GM23248 (cell line): ENCODE measurements around the gene NPC1. TPM values are rescaled to one million over a fixed set of nuclear protein-coding genes. Genes with fewer than 3 reads are reported as not detected.

Experiments
- DNase-seq: peaks from one replicate; pipeline ENCODE4 v3.0.0-alpha.2; 2015
- H2AFZ ChIP-seq: fragments of 200-600 bp; sonication (generic); 2 replicates; pipeline ENCODE4 v1.6.1; 2016; ENCODE audit warnings: antibody characterized with exemption
- H3F3A ChIP-seq: fragments of 200-600 bp; sonication (generic); 2 replicates; pipeline ENCODE4 v1.6.1; 2016; ENCODE audit warnings: mild to moderate bottlenecking, antibody characterized with exemption, mixed run types; ENCODE audit not compliant: insufficient read depth
- H3K27ac ChIP-seq: fragments of 200-600 bp; sonication (generic); 2 replicates; pipeline ENCODE4 v1.5.1; 2016; ENCODE audit warnings: mild to moderate bottlenecking
- H3K27me3 ChIP-seq: fragments of 200-600 bp; sonication (generic); replicated peaks from 2 replicates; pipeline ENCODE4 v1.6.1; 2016; ENCODE audit warnings: mild to moderate bottlenecking; ENCODE audit not compliant: insufficient read depth
- H3K36me3 ChIP-seq: fragments of 200-600 bp; sonication (generic); 2 replicates; pipeline ENCODE4 v1.6.1; 2016; ENCODE audit warnings: low read depth, mild to moderate bottlenecking
- H3K4me1 ChIP-seq: fragments of 200-600 bp; sonication (generic); 2 replicates; pipeline ENCODE4 v1.6.1; 2016; ENCODE audit warnings: mild to moderate bottlenecking; ENCODE audit not compliant: insufficient read depth
- H3K4me2 ChIP-seq: fragments of 200-600 bp; sonication (generic); one replicate; pipeline ENCODE4 v1.6.1; 2016; ENCODE audit warnings: mild to moderate bottlenecking; ENCODE audit not compliant: unreplicated experiment
- H3K4me3 ChIP-seq: fragments of 200-600 bp; sonication (generic); 2 replicates; pipeline ENCODE4 v1.5.1; 2016; ENCODE audit warnings: mild to moderate bottlenecking
- H3K79me2 ChIP-seq: fragments of 200-600 bp; sonication (generic); 2 replicates; pipeline ENCODE4 v1.6.1; 2016; ENCODE audit warnings: mild to moderate bottlenecking; ENCODE audit not compliant: insufficient read depth
- H3K9ac ChIP-seq: fragments of 200-600 bp; sonication (generic); 2 replicates; pipeline ENCODE4 v1.6.1; 2016; ENCODE audit warnings: mild to moderate bottlenecking
- H3K9me2 ChIP-seq: fragments of 200-600 bp; sonication (generic); 2 replicates; pipeline ENCODE4 v1.6.1; 2016; ENCODE audit warnings: mixed run types, mild to moderate bottlenecking, moderate library complexity; ENCODE audit not compliant: insufficient read depth
- H3K9me3 ChIP-seq: fragments of 200-600 bp; sonication (generic); one replicate; pipeline ENCODE4 v1.6.1; 2017; ENCODE audit warnings: low read depth
- H4K20me1 ChIP-seq: fragments of 200-600 bp; sonication (generic); 2 replicates; pipeline ENCODE4 v1.6.0; 2016; ENCODE audit not compliant: insufficient read depth
- EZH2 ChIP-seq: fragments of 200-600 bp; sonication (generic); IDR thresholded peaks from 2 replicates; pipeline ENCODE4 v1.6.1; 2018; ENCODE audit warnings: antibody characterized with exemption, mild to moderate bottlenecking; ENCODE audit not compliant: insufficient read depth, poor library complexity, severe bottlenecking
- EZH2phosphoT487 ChIP-seq: fragments of 200-600 bp; sonication (generic); IDR thresholded peaks from 2 replicates; pipeline ENCODE4 v1.6.1; 2018; ENCODE audit warnings: antibody characterized with exemption, moderate library complexity, mild to moderate bottlenecking, low read depth; ENCODE audit not compliant: insufficient read depth
- WGBS, 2 experiments: methylation state at CpG; one replicate each; pipeline ENCODE4 v1.1.6; 2015 to 2017; ENCODE audit warnings: low lambda C conversion rate in 2 of 2, low coverage in 1 of 2; ENCODE audit errors: missing lambda C conversion rate in 2 of 2; 5-methylcytosine and 5-hydroxymethylcytosine counted together
- in situ Hi-C: fragments of 300-500 bp; cut with MboI; formaldehyde crosslinking; loops from 2 replicates; pipeline ENCODE4 v1.15.0; 2020
- polyA plus RNA-seq: library from polyadenylated mRNA; unstranded; fragments of >200 nt; fragmentation: Nextera tagmentation; extraction: Ambion mirVana; gene quantifications from 2 replicates; pipeline ENCODE4 v1.2.1, GENCODE V29; 2016
- total RNA-seq: library from RNA; depleted of rRNA; stranded (reverse); fragments of >200 nt; shearing (Covaris generic); gene quantifications from 2 replicates; pipeline ENCODE4 v1.2.3, GENCODE V29; 2014

NPC1 gene
- total and polyA plus RNA-seq, 2 experiments from 2014 or later, result 28.1 to 28.7 TPM

DNA sequence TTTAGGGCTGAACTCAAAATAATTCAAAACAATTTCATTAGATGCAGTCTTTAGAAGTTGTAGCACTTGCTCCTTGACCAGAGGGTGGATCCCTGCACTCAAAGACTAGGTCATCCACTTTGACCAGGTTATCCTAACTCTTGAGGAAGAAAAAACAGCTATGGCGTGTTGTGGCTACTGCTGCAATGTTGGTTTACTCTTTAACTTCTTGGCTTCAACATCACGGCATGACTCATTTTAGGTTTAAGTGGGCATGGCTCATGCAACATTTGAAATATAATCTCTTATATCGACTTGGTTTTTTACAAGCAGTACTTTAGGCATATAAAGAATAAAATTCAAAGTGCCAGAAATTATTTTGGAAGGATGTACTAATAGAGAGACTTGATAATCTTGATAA lies 41.0 kb upstream of the NPC1 start:
- Histone ChIP-seq H3K27ac (peak overlapping the region; percentile 45), H3K79me2 (no peaks in the 10 kb centered on the region), H3K9ac (no peak overlapping the region), H3K4me1 (peaks cover 24% of the 10 kb centered on the region), H3K4me3 (no peak overlapping the region), H2AFZ (no peak overlapping the region), H4K20me1 (no peaks in the 10 kb centered on the region), H3K9me2 (no peaks in the 10 kb centered on the region), H3K9me3 (no peaks in the 10 kb centered on the region), H3K4me2 (peak overlapping the region; percentile 29), H3K27me3 (no peaks in the 10 kb centered on the region), H3K36me3 (no peaks in the 10 kb centered on the region), H3F3A (peaks cover 23% of the 10 kb centered on the region)
- 40 to 45% methylated on average over 3 of the region's 3 CpGs for WGBS, 2 experiments
- in situ Hi-C loops, result loop anchor here (10.0 kb wide), 1 partner anchor 187 kb away; no protein-coding TSS in a partner anchor
- DNase-seq, result peak; percentile 83
- TF ChIP-seq EZH2 (no peak), EZH2phosphoT487 (no peak)

DNA sequence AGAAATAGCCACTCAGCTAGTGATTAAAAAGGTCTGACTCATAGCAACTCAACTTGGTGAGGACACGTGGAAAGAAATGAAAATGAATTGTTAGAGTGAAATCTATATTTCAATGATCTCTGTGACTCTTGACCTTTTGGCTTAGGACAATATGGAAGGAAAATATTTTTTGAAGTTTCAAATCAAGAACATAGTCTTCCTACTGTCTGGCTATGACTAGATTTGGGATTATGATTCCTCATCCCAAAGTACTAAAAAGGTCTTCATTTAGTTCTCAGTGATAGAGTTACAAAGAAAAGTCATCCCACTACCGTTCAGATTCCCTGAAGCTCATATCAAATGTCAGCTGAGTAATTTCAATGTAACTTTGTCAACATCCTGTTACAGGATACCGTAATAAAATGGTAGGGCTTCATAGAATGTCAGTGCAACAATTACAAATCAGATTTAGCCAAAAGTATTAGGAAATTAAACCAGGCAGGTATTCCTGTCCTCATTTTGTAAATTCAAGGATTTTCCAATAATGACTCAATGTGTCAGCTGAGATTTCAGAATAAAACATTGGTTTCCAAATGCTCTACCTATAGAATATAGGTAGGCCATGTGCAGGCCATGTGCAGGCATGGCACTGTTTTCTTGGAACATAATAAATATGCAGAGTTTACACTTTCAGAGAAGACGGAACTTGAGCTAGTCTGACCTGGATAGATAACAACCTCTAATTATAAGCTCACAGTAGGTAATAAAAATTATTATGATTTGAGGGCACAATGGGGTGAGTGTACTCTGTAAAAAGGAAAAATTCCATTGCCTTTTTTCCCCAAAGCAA lies 40.4 kb upstream of the NPC1 start:
- no peak overlapping the region for H2AFZ ChIP-seq
- H3K4me2 ChIP-seq, result peak overlapping the region; percentile 29

DNA sequence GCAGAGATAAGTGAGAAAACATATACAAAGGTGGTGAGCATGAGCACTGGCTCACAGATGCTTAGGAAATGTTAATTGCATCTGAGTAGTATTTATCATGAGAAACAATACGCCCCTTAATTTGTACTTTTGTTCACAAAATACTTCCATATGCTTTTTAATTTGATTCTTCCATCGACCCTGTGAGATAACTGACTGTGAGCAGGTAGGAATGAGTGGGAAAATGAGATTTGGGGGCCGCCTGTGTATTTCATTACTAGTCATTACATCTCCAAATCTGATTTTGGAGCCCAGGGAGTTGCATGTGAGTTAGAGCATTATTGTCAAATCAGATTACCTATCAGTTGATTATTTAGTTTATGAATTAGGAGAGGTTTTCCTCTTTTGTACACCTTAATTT lies 36.7 kb upstream of the NPC1 start:
- Histone ChIP-seq H3K9ac (no peak overlapping the region), H3K9me3 (no peaks in the 10 kb centered on the region), H3K36me3 (no peaks in the 10 kb centered on the region), H3K27me3 (no peaks in the 10 kb centered on the region), H3K79me2 (no peaks in the 10 kb centered on the region), H4K20me1 (no peaks in the 10 kb centered on the region), H3F3A (peaks cover 23% of the 10 kb centered on the region), H2AFZ (no peak overlapping the region), H3K4me1 (peaks cover 24% of the 10 kb centered on the region), H3K4me3 (no peak overlapping the region), H3K27ac (no peak overlapping the region), H3K4me2 (no peak overlapping the region), H3K9me2 (no peaks in the 10 kb centered on the region)
- TF ChIP-seq EZH2, result no peak
- TF ChIP-seq EZH2phosphoT487, result no peak
- in situ Hi-C loops, result loop anchor here (10.0 kb wide), 1 partner anchor 192 kb away; no protein-coding TSS in a partner anchor
- WGBS, 2 experiments, result 65 to 73% methylated on average over 3 of the region's 3 CpGs
- DNase-seq, result no peak

More for the DNA sequence above, 40.4 kb upstream of the NPC1 start:
- TF ChIP-seq EZH2, result no peak
- TF ChIP-seq EZH2phosphoT487, result no peak
- DNase-seq, result peak; percentile 62
- Histone ChIP-seq H3K79me2 (no peaks in the 10 kb centered on the region), H3K9me3 (no peaks in the 10 kb centered on the region), H3K27ac (peak overlapping the region; percentile 45), H3K9ac (no peak overlapping the region), H3K27me3 (no peaks in the 10 kb centered on the region), H3F3A (peaks cover 23% of the 10 kb centered on the region), H3K36me3 (no peaks in the 10 kb centered on the region), H3K4me1 (peaks cover 24% of the 10 kb centered on the region), H3K4me3 (no peak overlapping the region), H3K9me2 (no peaks in the 10 kb centered on the region), H4K20me1 (no peaks in the 10 kb centered on the region)
- in situ Hi-C loops, result loop anchor here (10.0 kb wide), 1 partner anchor 188 kb away; no protein-coding TSS in a partner anchor
- 41 to 43% methylated on average over 4 of the region's 4 CpGs for WGBS, 2 experiments

DNA sequence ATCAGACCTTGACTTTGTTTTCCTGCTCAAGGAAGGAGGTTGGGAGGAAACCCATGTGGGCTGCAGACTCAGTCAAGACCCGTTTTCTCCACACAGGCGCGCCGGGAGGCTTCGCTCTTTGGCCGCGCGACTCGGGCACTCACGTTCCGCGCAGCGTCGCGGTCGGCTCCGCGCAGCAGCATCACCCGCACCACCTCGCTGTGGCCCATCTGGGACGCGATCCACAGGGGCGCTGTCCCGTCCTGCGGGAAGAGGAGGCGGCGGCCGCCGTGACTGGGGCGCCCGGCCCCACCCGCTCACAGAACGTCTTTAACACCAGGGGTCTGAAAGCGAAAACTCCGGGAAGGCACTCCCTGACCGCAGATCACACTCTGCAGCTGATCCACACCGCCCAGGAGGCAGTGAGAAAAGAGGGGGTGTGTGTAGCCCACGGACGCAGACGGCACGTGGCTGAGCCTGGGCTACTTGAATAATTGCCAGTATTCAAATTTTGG lies 33.1 kb upstream of the NPC1 start:
- Histone ChIP-seq H3K4me1 (no peaks in the 10 kb centered on the region; the same call in 1 of the 2 replicates), H4K20me1 (no peaks in the 10 kb centered on the region), H3K36me3 (no peaks in the 10 kb centered on the region), H2AFZ (peak overlapping the region; percentile 86), H3K4me2 (peak overlapping the region; percentile 80), H3K4me3 (peak overlapping the region; percentile 68), H3K9ac (peak overlapping the region; percentile 52), H3K9me3 (no peaks in the 10 kb centered on the region), H3K9me2 (no peaks in the 10 kb centered on the region), H3F3A (no peaks in the 10 kb centered on the region), H3K27ac (no peak overlapping the region), H3K79me2 (no peaks in the 10 kb centered on the region), H3K27me3 (no peaks in the 10 kb centered on the region)
- peak; percentile 55 for DNase-seq
- TF ChIP-seq EZH2phosphoT487 (no peak), EZH2 (no peak)
- WGBS, 2 experiments, result 3 to 4% methylated on average over 36 to 41 of the region's 41 CpGs
- in situ Hi-C loops, result no loop called here
